ENCODE data around the gene DAO. TPM values are rescaled to one million over a fixed set of nuclear protein-coding genes. Genes with fewer than 3 reads are reported as not detected.
"Not testable (repeated sequence)": the region's sequence is repeated elsewhere in the genome, so short reads cannot be mapped to it uniquely, and the experiment has no call there.

The DAO gene
- total RNA-seq, 6 experiments from 2014 or later, result not detected

DNA sequence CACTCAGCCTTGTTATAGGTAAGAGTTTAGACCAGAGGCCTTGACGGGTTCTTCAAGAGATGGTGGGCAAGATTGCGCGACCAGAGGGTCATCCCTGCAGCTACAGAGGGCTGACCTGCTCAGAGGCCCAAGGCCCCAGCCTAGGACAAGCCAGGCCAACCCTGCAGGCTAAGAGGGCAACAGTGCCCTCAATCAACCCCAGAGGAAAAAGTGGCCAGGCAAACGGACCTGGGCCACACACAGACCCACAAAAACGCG, 23.8 kb upstream of the DAO start:
- H3K9me3 Mint-ChIP-seq, result peaks cover 17% of the 10 kb centered on the region
- no peak for DNase-seq
- H3K4me1 Mint-ChIP-seq (ENCODE audit: low read depth), result peaks cover 65% of the 10 kb centered on the region
- peak overlapping the region; percentile 100 for H3K27ac Mint-ChIP-seq
- H3K4me3 Mint-ChIP-seq, result peak overlapping the region; percentile 98
- H3K27me3 Mint-ChIP-seq (ENCODE audit: insufficient read depth), result peaks cover 14% of the 10 kb centered on the region
- H3K36me3 Mint-ChIP-seq (ENCODE audit: low read depth), result peaks cover 46% of the 10 kb centered on the region
- TF ChIP-seq, protein P1, sequence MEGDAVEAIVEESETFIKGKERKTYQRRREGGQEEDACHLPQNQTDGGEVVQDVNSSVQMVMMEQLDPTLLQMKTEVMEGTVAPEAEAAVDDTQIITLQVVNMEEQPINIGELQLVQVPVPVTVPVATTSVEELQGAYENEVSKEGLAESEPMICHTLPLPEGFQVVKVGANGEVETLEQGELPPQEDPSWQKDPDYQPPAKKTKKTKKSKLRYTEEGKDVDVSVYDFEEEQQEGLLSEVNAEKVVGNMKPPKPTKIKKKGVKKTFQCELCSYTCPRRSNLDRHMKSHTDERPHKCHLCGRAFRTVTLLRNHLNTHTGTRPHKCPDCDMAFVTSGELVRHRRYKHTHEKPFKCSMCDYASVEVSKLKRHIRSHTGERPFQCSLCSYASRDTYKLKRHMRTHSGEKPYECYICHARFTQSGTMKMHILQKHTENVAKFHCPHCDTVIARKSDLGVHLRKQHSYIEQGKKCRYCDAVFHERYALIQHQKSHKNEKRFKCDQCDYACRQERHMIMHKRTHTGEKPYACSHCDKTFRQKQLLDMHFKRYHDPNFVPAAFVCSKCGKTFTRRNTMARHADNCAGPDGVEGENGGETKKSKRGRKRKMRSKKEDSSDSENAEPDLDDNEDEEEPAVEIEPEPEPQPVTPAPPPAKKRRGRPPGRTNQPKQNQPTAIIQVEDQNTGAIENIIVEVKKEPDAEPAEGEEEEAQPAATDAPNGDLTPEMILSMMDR (IDR thresholded peaks at IDR 0.05), result no peak

DNA sequence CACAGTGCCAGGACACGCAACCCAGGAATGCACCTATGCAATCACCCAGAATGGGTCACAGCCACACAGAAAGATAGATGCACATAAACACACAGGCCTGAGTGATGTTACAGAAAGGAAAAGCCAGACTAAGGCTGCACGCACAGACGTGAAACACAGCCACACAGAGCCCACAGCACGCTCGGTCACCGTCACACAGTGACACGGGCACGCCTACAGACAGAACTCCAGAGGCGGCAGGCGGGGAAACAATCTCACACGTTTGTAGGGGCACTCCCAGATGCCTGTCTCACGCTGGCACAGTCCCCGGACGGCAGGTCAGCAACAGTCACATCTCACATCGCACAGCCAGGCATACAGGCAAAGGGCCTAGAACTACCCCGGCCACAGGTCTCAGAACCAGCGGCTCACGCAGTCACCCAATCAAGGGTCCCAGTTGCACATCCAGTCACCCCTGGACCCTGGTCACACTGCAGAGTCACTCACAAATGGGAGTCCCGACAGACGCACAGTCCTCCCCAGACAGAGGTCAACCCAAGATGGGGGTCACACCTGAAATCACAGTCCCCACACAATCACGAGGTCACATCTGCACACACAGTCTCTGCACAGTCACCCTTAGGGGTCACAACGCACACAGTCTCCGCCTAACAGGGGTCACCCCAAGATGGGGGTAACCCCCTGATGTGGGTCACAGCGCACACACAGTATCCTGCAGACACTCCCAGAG, 23.3 kb upstream of the DAO start:
- TF ChIP-seq, protein P1 (IDR thresholded peaks at IDR 0.05), result peak; percentile 18; the same call in 1 of the 2 replicates
- H3K27me3 Mint-ChIP-seq (ENCODE audit: insufficient read depth), result peaks cover 14% of the 10 kb centered on the region
- H3K27ac Mint-ChIP-seq, result peak overlapping the region; percentile 100
- H3K36me3 Mint-ChIP-seq (ENCODE audit: low read depth), result peaks cover 41% of the 10 kb centered on the region
- H3K4me1 Mint-ChIP-seq (ENCODE audit: low read depth), result peaks cover 60% of the 10 kb centered on the region
- H3K4me3 Mint-ChIP-seq, result peak overlapping the region; percentile 98
- peaks cover 17% of the 10 kb centered on the region for H3K9me3 Mint-ChIP-seq
- peak; percentile 85 for DNase-seq

DNA sequence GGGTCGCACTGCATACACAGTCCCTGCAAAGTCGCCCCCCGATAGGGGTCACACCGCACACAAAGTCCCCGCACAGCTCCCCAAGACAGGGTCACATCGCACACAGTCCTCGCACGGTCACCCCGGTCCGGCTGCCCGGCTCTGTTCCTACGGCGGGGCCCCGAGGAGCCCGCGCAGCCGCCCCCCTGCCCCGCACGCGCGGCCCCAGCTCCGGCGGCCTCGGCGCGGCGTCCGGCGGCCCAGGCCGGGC, 22.8 kb upstream of the DAO start:
- Mint-ChIP-seq H3K36me3 (ENCODE audit: low read depth) (peaks cover 39% of the 10 kb centered on the region), H3K27me3 (ENCODE audit: insufficient read depth) (peaks cover 12% of the 10 kb centered on the region), H3K4me1 (ENCODE audit: low read depth) (peaks cover 57% of the 10 kb centered on the region), H3K4me3 (peak overlapping the region; percentile 98), H3K27ac (peak overlapping the region; percentile 100), H3K9me3 (peaks cover 17% of the 10 kb centered on the region)
- DNase-seq, result no peak
- TF ChIP-seq, protein P1 (IDR thresholded peaks at IDR 0.05), result no peak

DNA sequence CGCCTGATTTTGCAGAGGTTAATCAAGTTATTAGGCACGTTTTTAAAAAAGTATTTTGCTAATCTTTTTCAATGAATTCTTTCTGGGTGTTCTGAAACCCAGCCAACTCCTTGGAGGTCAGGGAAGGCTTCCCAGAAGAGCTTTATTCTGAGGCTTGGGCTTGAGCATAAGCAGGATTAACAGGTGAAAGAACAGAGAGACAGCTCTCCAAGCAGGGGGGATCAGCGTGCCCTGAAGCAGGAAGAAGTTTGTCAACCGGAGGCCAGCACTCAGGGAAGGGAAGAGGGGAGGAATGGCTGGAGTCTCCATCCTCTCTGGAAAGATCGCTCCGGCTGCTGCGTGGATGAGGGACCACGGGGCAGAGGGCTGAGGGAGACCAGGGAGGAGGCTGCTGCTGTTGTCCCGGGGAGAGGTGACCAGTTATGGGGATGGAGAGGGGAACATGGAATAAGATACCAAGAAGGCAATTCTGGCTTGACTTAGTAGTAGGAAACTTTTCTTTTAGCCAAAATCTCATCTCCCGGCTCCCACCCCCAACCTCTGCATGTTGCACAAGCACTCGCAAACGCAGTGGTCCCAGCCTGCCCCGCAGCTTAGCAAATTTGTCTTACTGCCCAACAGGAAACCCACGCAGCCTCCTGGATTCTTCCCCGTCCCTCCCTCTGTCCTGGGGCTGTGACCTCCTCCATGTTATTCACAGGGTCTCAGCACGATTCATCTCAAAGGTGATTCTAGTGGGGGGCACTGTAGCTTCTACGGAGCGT, 21.4 kb upstream of the DAO start:
- peaks cover 44% of the 10 kb centered on the region for H3K4me1 Mint-ChIP-seq (ENCODE audit: low read depth)
- peak overlapping the region; percentile 87 for H3K27ac Mint-ChIP-seq
- no peak for DNase-seq
- H3K36me3 Mint-ChIP-seq (ENCODE audit: low read depth), result peaks cover 32% of the 10 kb centered on the region
- TF ChIP-seq, protein P1 (IDR thresholded peaks at IDR 0.05), result no peak
- H3K4me3 Mint-ChIP-seq, result peak overlapping the region; percentile 85
- peaks cover 22% of the 10 kb centered on the region for H3K9me3 Mint-ChIP-seq
- H3K27me3 Mint-ChIP-seq (ENCODE audit: insufficient read depth), result peaks cover 12% of the 10 kb centered on the region

DNA sequence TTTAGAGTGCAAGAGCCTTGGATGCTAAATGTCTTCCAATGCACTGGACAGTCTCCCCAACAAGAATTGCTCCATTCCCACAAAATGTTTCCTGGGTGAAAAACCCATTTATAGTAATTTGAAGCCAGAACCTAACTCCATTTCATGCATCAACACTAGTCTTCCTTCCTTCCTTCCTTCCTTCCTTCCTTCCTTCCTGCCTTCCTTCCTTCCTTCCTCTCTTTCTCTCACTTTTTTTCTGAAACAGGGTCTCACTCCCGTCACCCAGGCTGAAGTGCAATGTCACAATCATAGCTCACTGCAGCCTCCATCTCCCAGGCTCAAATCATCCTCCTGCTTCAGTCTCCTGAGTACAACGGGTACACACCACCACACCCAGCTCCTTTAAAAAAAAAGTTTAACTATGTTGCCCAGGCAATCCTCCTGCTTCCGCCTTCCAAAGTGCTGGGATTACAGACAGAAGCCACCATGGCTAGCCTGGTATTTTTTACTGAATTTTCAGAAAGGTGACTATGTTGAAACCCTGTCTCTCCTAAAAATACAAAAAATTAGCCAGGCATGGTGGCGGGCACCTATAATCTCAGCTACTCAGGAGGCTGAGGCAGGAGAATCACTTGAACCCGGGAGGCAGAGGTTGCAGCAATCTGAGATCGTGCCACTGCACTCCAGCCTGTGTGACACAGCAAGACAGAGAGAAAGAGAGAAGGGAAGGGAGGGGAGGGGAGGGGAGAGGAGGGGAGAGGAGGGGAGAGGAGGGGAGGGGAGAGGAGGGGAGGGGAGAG, 20.6 kb upstream of the DAO start:
- Mint-ChIP-seq H3K27me3 (ENCODE audit: insufficient read depth) (peaks cover 11% of the 10 kb centered on the region), H3K4me3 (peak overlapping the region; percentile 85), H3K36me3 (ENCODE audit: low read depth) (peaks cover 35% of the 10 kb centered on the region), H3K4me1 (ENCODE audit: low read depth) (peaks cover 36% of the 10 kb centered on the region), H3K27ac (peak overlapping the region; percentile 87), H3K9me3 (peaks cover 23% of the 10 kb centered on the region)
- DNase-seq, result not testable (repeated sequence)

DNA sequence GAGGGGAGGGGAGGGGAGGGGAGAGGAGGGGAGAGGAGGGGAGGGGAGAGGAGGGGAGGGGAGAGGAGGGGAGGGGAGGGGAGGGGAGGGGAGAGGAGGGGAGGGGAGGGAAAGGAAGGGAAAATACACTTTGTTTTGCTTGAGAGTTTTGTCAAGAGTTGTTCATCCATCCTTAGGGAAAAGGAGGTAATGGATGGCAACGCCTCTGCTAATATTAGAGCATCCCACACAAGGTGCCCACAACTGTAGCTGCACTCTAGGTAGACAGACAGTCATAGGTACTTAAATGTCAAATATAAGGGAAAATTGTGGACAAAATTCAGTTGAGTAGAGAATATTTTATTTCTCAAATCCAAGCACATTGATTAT, 20.0 kb upstream of the DAO start:
- peaks cover 30% of the 10 kb centered on the region for H3K36me3 Mint-ChIP-seq (ENCODE audit: low read depth)
- TF ChIP-seq, protein P1 (IDR thresholded peaks at IDR 0.05), result no peak
- no peak overlapping the region for H3K27ac Mint-ChIP-seq
- H3K4me1 Mint-ChIP-seq (ENCODE audit: low read depth), result peaks cover 30% of the 10 kb centered on the region
- H3K9me3 Mint-ChIP-seq, result peaks cover 19% of the 10 kb centered on the region
- DNase-seq, result no peak
- H3K4me3 Mint-ChIP-seq, result no peak overlapping the region
- H3K27me3 Mint-ChIP-seq (ENCODE audit: insufficient read depth), result peaks cover 11% of the 10 kb centered on the region

Data from HFFc6 (cell line).